Kidney glomerular epithelial cell (primary cell): Measurements from ENCODE around the gene CCN2.

Experiments
- DNase-seq: peaks from one replicate; lab custom pipeline; 2025; lab: John Stamatoyannopoulos, UW

The CCN2 gene

DNA sequence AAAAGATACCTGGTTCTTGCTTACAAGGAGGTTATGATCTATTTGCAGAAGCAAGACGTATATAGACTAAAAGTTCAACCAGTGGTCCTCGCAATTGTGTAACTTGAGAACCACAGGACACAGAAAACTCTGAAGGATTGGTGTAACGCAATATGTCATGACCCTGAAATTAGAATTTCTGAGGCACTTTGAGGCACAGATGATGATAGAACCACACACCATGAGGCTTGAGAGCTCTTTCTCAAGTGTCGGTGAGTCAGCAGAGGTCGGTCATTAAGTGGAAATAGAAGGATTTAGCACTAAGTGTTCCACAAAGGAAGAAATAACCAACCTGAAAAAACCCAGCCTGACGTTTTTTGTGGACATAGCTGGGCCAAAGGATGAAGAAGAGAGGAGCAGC, 15.3 kb upstream of the CCN2 start:
- DNase-seq: no peak

- DNase-seq: no peak
These were observed 11.9 kb upstream of the CCN2 start for GRCh38 chr6:131963063-131963462.

DNA sequence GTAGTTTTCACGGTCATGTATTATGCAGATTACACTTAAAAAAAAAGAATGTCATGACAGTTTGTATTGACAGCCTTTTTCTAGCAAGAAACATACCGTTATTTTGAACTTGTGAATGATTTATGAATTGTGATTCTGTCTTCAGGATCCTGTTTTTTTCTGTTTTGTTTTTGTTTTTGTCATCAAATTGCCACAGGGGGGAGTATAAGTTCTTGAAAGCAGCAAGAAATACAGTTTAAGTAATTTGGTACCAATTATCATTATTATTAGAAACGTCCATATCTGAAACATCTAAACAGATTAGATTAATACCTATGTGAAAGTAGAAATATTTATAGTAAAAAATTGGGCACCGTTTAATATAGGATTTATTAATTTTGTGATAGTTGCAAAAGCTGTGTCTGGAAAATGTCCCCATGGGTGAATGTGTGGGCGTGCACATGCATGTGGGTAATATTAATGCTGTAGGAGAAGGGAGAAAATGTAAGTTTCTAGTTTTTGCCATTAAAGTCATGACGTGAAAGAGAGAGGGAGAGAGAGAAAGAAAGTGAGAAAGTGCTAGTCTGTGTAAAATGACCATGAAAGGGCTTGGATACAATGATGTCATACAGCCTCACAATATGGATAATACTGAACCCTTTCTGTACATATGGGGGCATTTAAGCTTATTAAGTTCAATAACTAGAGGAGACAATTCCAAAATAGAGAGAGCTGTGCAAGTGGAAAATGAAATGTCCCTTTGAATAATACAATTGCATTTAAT, 9.4 kb upstream of the CCN2 start:
- peak; percentile 32 for DNase-seq

DNA sequence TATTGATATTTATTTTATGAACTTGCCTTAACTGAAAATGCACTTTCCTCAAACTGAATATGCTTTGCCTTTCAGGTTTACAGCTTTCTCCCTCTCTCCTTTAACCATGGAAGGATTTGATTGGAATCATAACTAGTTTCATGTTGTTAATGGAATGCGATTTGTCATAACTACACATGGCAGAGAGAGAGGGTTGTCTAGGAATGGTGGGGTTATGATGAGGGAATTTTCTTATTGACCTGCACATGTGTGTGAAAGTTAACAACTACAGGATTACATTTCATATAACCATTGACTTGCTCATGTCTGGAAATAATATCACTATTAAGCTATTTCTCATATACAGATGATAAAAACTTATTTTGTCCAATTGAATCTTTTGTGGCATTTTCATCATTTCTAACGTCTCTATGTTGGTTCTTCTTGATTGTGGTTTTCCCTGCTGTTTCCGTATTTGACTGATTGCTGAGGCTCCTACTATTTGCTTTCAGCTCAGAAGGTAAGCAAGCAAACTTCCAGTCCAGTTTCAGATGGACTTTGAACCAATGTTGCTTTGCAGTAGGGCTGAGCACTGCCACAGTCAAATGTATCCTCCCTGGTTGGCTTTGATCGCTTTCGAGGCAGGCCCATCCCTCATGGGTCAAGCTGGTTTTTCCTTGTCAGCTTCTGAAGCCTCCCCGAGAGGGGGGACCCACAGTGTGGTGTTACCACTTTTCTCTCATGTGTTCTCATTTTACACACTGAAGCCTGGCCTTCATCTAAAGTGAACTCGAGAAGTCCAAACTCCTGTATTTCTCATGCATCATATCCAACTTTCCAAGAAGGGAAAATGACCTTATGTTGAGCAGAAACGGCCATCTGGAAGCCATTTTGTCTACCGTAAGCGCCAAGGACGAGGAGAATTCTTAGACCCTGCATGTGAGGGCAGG, 7.6 kb upstream of the CCN2 start:
- no peak for DNase-seq

GRCh38 chr6:131958095-131958494, 6.9 kb upstream of the CCN2 start:
- no peak for DNase-seq

DNA sequence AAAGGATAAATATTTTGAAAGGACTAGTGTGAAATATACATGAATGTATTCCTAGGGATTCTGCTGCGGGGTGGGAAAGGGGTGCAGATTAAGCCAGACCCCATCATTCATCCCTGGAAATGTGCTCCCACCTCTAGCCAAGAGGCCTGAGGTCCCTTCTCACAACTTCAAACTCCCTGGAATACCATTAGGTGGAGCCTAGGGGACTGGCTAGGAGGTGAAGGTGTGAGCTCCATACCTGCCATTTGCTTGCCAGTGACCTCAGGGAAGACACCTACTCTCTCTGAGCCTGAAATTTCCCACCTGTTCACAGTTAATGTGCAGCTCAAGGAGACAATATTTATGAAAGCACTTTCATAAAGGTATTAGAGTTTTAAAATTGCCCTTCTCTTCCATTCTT, 4.7 kb upstream of the CCN2 start:
- DNase-seq: no peak

- no peak for DNase-seq
These were observed 4.0 kb upstream of the CCN2 start for GRCh38 chr6:131955192-131955591.

- DNase-seq: peak; percentile 83
These were observed 3.6 kb upstream of the CCN2 start for GRCh38 chr6:131954775-131955107.

DNA sequence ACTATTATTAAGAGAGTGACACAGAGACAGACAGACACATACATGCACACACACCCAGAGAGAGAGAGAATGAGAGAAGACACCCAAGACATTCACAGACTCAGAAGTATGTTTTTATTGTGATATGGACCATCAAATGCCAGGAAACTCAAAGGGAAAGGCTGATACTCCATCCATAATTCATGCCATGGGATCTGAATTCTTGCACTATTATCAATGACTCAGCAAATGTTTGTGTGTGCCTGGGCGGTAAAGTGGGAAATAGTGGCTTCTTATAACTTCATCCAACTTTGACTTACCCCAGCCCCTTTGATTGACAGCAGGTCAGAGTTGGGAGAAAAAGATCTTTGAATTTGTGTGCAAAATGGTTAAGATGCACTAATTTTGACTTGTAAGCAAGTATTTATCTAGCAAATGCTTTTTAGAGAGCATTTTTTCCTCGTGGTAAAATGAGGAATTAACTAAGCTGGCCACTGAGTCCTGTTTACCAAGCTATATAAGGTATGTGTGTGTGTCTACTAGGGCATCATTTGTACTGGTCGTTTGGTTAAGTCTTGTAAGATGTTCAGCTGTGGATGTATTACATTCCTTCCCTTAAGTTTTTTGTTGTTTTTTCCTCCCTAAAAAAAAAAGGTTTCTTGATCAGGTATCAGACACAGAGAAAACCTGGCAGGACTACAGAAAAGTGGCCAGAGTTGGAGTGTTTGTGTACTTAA, 3.0 kb upstream of the CCN2 start:
- peak; percentile 88 for DNase-seq

DNA sequence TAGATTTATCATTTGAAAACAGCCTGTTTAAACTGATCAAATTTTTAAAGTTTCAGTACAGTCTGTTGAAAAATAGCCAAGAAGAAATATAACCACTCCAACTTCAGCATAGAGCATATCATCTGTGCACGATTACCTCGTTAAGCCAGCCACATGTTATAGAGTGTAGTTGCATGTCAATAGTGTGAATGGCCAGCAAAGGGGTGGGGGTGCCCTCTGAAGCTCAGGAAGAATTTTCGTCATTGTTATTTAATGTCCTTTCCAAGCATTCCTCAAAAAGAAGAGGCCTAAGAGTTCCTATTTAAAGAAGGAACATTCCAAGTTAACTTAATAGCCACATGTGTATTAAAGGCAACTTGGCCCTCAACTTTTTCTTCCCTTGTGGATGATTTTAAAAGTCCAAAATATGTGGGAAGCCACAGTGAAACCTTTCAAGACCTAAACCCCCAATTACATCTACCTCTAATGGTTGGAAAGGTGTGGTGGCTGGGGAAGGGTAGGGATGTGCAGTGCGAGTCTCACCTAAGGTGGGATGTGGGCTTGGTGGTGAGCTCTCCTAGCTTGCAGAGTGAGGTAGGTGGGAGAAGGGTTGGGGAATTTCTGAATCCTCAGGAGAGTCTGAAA, 1.8 kb upstream of the CCN2 start:
- no peak for DNase-seq

GRCh38 chr6:131951576-131952230, 531 bp upstream of the CCN2 start:
- DNase-seq: peak; percentile 64

- DNase-seq: peak; percentile 85
These were observed 1.0 kb downstream of the CCN2 start for GRCh38 chr6:131949909-131950766.

- DNase-seq: peak; percentile 92
These were observed 1.6 kb downstream of the CCN2 start for GRCh38 chr6:131949620-131949908.

DNA sequence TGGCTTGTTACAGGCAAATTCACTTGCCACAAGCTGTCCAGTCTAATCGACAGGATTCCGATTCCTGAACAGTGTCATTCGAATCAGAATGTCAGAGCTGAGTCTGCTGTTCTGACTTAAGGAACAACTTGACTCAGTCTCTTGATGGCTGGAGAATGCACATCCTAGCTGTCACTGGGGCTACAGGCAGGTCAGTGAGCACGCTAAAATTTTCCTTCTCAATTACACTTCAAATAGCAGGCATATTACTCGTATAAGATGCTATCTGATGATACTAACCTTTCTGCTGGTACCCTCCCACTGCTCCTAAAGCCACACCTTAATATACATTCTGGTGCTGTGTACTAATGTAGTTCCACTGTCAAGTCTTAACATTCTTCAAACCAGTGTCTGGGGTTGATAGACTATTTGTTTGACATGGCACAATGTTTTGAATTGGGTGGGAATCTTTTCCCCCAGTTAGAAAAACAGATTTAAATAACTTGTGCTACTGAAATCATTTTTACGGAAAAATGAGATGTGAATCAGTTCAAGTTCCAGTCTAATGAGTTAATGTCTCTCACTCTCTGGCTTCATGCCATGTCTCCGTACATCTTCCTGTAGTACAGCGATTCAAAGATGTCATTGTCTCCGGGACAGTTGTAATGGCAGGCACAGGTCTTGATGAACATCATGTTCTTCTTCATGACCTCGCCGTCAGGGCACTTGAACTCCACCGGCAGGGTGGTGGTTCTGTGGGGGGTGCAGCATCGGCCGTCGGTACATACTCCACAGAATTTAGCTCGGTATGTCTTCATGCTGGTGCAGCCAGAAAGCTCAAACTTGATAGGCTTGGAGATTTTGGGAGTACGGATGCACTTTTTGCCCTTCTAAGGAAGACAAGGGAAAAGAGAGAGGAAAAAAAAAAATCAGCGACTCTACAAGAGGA, 2.2 kb downstream of the CCN2 start:
- DNase-seq: peak; percentile 92

GRCh38 chr6:131947986-131948661, 3.0 kb downstream of the CCN2 start:
- DNase-seq: peak; percentile 83

DNA sequence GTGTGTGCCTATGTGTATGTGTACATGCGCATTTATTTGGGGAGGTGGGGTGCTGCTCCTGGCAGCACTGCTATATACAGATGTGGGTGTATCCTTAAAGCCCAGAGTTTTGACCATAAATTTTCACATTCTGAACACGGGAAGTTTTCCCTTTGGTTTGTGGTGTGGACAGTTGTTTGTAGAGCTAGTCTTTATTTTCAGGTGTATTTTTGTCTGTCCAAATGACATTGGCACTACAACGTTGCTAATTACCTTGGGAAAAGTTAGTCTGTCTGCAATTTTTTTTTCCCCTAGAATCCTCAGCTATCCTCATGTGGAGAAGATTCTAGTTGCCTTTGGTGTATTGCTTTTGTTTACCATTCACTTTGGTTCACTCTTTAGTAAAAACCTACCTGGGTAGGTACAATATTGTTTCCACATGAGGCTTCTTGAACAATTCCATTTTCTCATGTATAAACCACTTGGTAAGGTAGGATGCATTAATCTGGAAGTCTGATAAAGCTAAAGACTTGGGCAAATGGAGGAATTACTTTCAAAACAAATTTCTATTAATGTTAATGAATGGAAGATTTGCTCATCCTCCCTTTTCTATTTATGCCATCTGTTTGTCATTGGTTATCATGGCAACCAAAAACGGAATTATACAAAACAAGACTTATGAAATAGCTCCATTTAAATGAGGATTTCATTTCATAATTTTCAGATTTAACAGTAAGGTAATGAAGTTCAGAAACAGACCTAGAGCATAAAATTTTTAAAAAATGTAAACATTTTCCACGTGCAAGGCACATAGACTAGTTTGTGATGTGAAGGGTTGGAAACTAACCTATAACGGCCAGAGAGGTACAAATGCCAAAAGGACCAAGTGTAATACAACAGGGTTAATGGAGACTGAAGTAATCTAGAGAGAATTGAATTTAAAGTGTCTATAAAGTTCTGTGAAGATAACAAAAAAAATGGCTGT, 3.9 kb downstream of the CCN2 start:
- peak; percentile 98 for DNase-seq

- DNase-seq: peak; percentile 83
These were observed 4.7 kb downstream of the CCN2 start for GRCh38 chr6:131946404-131946991.

DNA sequence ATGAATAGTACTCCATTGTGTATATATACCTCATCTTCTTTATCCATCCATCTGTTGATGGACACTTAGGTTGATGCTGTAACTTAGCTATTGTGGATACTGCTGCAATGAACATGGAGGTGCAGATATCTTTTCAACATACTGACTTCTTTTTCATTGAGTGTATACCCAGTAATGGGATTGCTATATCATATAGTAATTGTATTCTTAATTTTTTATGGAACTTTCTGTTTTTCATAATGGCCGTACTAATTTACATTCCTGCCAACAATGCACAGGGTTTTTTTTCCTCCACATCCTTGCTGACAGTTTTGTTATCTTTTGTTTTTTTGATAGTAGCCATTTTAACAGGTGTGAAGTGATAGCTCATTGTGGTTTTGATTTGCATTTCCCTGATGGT, 5.2 kb downstream of the CCN2 start:
- DNase-seq: peak; percentile 83
